ENCODE measurements around the gene SBF2.

The SBF2 gene

GRCh38 chr11:10017911-10018310 is 276.1 kb downstream of the SBF2 start:
- DNase-seq (ENCODE audit: low read depth): no peak
- H3K4me3 ChIP-seq (ENCODE audit: low read length): no peak overlapping the region
- no peak for TF ChIP-seq CTCF (IDR thresholded peaks at IDR 0.05; ENCODE audit: insufficient read depth, low read depth, low read length, missing control alignments)

GRCh38 chr11:10017050-10017449 is 277.0 kb downstream of the SBF2 start:
- TF ChIP-seq CTCF (IDR thresholded peaks at IDR 0.05; ENCODE audit: insufficient read depth, low read depth, low read length, missing control alignments): no peak
- no peak overlapping the region for H3K4me3 ChIP-seq (ENCODE audit: low read length)
- DNase-seq (ENCODE audit: low read depth): no peak

GRCh38 chr11:10012068-10012467 is 282.0 kb downstream of the SBF2 start:
- no peak for TF ChIP-seq CTCF (IDR thresholded peaks at IDR 0.05; ENCODE audit: insufficient read depth, low read depth, low read length, missing control alignments)
- DNase-seq (ENCODE audit: low read depth): no peak
- H3K4me3 ChIP-seq (ENCODE audit: low read length): no peak overlapping the region

- no peak overlapping the region for H3K4me3 ChIP-seq (ENCODE audit: low read length)
- no peak for TF ChIP-seq CTCF (IDR thresholded peaks at IDR 0.05; ENCODE audit: insufficient read depth, low read depth, low read length, missing control alignments)
- DNase-seq (ENCODE audit: low read depth): no peak
These were observed 288.0 kb downstream of the SBF2 start for GRCh38 chr11:10005955-10006525.

- TF ChIP-seq CTCF (IDR thresholded peaks at IDR 0.05; ENCODE audit: insufficient read depth, low read depth, low read length, missing control alignments): no peak
- H3K4me3 ChIP-seq (ENCODE audit: low read length): no peak overlapping the region
These were observed 289.4 kb downstream of the SBF2 start for GRCh38 chr11:10004526-10005113.

GRCh38 chr11:10002221-10002620 is 291.8 kb downstream of the SBF2 start:
- DNase-seq (ENCODE audit: low read depth): no peak
- H3K4me3 ChIP-seq (ENCODE audit: low read length): no peak overlapping the region
- TF ChIP-seq CTCF (IDR thresholded peaks at IDR 0.05; ENCODE audit: insufficient read depth, low read depth, low read length, missing control alignments): no peak

More at GRCh38 chr11:10004526-10005113, 289.4 kb downstream of the SBF2 start:
- DNase-seq (ENCODE audit: low read depth): no peak

- DNase-seq (ENCODE audit: low read depth): no peak
- no peak overlapping the region for H3K4me3 ChIP-seq (ENCODE audit: low read length)
- no peak for TF ChIP-seq CTCF (IDR thresholded peaks at IDR 0.05; ENCODE audit: insufficient read depth, low read depth, low read length, missing control alignments)
These were observed 301.7 kb downstream of the SBF2 start for GRCh38 chr11:9992306-9992705.
